ENCODE data around the gene GLDN.

GRCh38 chr15:51310064-51310463 lies 31.4 kb upstream of the GLDN start:
- TF ChIP-seq EZH2 (IDR thresholded peaks at IDR 0.05; ENCODE audit: insufficient read depth, poor library complexity, severe bottlenecking) (no peak), EZH2phosphoT487 (IDR thresholded peaks at IDR 0.05; ENCODE audit: insufficient read depth, low read depth) (no peak)

All from GM23248 (cell line).